Islet of Langerhans (tissue), 1 donor: ENCODE measurements around the gene CACNA1G.

Experiments
- FAIRE-seq: peaks from one replicate; lab custom pipeline; 2011; peaks lifted over from hg19 to GRCh38; lab: Jason Lieb, UNC

Gene CACNA1G

DNA sequence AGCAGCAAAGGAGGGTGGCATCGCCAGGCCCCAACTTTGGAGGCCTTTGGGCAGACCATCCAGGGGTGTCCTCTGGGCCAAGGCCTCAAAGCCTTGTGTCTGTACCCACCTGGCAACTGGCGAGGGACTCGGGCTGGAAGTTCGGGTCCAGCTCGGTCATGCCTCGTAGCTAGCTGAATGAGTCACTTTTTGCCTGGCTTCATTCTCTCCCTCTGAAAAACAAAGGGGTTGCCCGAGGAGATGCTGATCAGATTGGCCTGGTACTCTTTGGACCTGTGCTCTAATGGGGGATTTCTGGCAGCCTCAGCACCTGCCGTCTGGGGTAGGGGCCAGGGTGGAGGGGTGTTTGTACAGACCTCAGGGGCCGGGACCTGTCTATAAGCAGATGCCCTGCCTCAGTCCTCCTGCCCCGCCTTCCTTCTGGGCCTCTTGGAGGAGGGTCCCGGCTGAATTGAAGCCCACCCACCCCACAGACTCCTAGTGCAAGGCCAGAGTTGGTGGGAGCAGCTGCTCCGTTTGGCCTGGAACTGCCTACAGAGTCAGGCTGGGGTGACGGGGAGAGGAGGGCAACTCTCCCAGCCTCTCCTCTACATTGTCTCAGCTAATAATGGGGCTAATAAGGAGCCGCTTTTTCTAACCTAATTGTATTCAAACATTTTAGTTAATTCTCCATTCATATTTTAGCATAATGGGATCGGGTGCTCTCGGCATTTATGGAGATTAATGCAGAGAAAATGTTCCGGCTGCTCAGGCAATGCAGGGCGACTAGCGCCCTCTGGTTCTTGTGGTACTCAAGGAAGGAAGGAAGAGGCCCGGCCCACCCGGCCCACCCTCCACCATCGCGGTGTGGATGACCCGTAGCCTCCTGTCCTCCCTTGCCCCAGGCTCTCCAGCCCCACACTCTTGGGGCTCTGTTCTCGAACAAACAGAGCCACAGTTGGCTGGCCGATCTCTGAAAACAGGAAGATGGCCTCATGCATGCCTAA lies 52.8 kb downstream of the CACNA1G start:
- FAIRE-seq, result no peak

DNA sequence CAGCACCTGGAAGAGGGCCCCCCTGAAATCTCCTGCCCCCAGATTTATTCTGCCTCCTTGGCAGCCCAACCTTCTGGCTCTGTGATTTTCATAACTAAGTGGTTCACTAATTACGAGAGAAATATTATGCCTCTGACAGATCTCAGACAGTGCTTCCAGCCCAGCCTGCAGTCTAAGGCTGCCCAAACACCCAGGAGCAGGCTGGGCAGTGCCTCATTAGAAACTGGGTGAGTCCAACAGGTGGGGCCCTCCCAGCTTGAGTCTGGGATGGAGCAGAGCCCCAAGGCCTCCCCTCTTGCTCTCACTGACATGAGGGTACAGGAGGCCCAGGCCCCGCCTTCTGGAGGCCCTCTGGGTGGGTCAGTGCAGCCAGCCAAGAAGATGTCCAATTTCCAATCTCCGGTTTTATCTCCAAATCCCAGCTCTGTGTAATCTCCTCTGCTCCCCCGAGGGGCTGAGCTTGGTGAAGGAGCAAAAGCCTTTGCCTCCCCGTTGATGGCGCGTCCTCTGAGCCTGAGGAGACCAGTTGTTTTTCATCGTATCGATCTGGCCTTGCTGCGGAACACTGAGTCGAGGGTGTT lies 54.0 kb downstream of the CACNA1G start:
- no peak for FAIRE-seq

GRCh38 chr17:50615828-50616227 lies 55.3 kb downstream of the CACNA1G start:
- FAIRE-seq, result no peak

GRCh38 chr17:50618300-50618699 lies 57.8 kb downstream of the CACNA1G start:
- no peak for FAIRE-seq

DNA sequence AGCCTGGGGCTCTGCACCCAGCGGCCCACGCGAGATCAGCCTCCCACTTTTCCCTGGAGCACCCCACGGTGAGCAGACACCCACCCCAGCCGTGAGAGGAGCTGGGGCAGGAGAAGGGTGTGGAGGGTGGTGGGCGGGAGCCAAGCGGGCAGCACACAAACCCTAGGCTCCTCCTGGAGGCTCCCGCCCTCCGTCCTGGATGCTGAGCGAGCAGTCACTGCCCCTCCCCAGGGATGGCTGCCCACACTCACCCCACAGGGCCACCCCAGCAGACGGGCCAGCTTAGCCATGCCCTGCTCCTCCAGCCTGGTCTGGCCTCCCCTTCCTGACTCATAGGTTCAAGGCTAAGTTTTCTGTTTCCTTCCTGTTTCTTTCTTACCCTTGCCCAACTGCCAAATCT lies 58.4 kb downstream of the CACNA1G start:
- no peak for FAIRE-seq

DNA sequence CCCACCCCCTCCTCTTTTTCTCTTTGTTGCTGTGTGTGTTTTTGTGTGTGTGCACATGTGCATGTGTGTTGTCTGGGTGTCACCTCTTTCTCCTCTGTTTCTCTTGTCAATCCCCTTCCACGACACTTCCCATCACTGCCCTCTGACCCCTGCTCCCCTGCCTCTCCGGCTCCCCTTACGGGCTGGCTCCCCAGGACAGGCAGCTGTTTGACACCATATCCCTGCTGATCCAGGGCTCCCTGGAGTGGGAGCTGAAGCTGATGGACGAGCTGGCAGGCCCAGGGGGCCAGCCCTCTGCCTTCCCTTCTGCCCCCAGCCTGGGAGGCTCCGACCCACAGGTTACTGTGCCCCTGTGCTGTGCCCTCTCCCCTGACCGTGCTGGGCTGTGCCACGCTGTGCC lies 59.0 kb downstream of the CACNA1G start:
- FAIRE-seq, result no peak

DNA sequence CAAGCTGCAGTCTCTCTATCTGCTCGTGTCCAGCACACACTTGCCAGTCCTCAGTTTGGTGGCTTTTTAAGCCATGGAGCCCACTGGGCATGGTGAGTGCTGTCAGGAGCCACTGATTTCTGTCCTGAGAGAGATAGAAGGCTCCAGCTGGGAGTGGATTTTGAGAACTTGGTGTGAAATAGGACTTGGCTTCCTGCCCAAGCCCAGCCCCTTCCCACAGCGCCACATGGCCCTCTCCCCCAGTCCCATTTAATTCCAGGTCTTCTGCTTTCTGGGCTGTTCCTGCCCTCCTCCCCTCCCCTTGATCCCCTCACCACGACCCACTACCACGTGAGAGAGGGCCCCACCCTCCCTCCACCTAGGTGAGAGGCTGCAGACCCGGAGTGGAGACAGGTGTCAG lies 59.7 kb downstream of the CACNA1G start:
- no peak for FAIRE-seq

DNA sequence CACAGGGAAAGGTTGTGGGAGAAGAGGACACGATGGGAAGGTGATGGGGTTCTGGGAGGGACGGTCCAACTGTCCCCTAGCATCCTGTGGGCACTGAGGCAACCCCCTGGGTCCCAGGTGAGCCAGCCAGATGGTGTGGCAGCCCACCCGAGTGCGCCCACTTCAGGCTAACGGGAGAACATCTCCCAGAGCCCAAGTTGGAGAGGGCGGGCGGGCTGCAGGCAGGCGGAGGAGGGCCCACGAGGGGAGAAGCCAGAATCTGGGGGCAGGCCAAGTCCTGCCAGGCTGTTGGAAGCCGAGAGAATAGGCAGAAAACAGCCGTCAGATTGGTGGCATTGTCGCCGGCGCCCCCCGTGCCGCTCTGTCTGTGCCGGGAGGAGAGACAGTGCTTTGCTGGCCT lies 60.3 kb downstream of the CACNA1G start:
- FAIRE-seq, result no peak

DNA sequence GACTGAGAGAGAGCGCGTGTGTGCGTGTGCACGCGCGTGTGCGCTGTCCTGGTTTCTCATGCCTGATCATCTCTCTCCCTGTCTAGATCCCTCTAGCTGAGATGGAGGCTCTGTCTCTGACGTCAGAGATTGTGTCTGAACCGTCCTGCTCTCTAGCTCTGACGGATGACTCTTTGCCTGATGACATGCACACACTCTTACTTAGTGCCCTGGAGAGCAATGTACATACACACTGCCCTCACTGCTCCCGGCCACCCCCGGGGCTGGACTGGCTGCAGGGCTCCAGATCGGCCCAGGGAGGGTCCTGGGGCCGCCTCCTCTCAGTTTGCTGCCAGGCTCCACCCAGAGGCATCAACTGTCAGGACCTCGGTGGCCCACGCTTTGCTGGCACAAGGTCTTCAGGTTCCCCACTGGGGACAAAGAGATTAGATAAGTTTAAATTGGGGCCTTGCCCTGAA lies 61.1 kb downstream of the CACNA1G start:
- FAIRE-seq, result no peak

DNA sequence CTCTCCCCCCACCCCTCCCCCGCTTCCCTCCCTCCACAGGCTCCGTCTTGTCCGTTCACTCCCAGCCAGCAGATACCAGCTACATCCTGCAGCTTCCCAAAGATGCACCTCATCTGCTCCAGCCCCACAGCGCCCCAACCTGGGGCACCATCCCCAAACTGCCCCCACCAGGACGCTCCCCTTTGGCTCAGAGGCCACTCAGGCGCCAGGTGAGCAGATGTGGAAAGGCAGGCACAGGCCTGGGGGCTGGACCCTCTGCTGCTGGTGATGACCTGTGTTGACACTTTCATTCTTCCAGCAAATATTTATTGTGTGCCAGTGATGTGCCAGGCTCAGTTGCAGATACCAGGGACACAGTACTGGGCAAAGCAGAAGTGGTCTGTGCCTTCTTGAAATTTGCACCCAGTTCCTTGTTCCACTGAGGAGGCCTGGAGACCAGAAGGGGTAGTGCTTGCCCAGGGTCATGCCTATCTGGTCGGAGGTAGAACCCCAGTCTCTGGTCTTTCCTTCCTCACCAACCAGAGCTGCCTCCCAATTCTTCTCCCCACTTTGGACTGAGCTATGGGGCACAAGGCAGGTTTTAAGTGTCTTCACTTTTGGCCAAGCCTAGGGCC lies 63.9 kb downstream of the CACNA1G start:
- no peak for FAIRE-seq

- FAIRE-seq, result no peak
Observed at GRCh38 chr17:50625032-50625871, 64.7 kb downstream of the CACNA1G start.

DNA sequence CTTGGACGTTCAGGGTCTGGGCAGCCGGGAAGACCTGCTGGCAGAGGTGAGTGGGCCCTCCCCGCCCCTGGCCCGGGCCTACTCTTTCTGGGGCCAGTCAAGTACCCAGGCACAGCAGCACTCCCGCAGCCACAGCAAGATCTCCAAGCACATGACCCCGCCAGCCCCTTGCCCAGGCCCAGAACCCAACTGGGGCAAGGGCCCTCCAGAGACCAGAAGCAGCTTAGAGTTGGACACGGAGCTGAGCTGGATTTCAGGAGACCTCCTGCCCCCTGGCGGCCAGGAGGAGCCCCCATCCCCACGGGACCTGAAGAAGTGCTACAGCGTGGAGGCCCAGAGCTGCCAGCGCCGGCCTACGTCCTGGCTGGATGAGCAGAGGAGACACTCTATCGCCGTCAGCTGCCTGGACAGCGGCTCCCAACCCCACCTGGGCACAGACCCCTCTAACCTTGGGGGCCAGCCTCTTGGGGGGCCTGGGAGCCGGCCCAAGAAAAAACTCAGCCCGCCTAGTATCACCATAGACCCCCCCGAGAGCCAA lies 65.6 kb downstream of the CACNA1G start:
- no peak for FAIRE-seq

DNA sequence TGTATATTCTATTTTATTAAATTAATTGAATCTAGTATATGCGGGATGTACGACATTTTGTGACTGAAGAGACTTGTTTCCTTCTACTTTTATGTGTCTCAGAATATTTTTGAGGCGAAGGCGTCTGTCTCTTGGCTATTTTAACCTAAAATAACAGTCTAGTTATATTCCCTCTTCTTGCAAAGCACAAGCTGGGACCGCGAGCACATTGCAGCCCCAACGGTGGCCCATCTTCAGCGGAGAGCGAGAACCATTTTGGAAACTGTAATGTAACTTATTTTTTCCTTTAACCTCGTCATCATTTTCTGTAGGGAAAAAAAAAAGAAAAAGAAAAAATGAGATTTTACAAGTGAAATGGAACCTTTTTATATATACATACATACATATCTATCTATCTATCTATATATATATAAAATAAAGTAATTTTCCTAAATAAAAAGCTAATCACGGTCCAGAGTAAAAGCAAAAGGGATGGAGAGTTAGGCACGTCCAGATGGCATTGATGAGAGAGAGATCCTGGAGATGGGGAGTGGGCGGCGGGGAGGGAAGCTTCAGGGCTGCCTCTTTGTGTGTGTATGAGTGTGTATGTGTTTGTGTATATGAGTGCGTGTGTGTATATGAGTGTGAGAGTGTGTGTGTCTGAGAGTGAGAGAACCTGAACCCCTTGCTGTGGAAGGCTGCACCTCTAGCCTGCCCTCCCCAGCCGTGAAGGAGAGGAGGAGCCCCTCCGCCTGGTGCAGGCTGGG lies 66.7 kb downstream of the CACNA1G start:
- FAIRE-seq, result no peak

- no peak for FAIRE-seq
Observed at GRCh38 chr17:50627782-50628601, 67.5 kb downstream of the CACNA1G start.

DNA sequence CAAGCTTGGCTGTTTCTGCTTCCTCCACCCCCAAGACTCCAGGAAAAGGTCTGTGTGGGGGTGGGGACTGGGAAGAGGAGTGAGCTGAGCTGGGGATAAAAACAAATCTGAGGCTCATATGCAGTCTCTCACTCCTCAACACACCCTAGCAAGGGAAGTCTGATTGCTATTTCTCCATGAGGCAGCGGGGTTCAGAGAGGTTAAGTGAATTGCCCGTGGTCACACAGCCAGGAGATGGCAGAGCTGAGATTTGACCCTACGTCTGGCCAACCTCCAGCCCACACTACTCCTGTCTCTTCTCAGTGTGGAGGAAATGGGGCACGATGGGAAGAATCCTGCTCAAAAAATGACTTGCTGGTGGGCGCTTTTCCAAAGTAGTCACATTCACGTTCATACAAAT lies 69.4 kb downstream of the CACNA1G start:
- FAIRE-seq, result no peak

DNA sequence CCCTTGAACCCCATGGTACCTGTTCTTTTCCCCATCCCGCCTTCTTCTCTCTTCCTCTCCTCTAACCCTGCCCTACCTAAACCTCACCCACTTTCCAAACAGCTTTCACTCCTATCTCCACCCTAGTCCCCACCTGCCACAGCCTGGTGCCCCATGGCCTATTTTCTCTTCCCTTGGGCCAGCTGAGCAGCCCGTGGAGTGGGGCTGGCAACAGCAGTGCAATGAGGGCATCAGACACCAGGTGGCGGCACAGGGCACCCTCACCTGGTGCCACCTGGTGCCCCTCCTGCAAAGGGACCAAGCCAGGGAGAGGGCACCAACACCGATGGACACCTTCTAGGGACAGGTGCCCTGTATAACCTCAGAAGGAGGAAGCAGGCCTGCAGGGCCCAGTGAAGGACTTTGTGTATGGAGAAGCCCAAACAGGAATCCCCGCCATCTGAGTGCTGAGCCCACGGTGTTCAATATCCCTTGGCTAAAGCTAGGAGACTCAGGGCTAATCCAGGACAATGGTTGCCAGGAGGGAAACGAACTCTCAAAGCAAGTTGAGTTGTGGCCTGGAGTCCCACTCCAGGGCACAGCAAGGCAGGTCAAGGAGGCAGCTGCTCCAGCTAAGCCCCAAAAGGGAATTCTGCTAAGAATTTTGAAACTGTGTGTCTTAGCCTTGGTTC lies 70.1 kb downstream of the CACNA1G start:
- FAIRE-seq, result no peak

GRCh38 chr17:50631195-50631907 lies 70.8 kb downstream of the CACNA1G start:
- FAIRE-seq, result no peak

- FAIRE-seq, result no peak
Observed at GRCh38 chr17:50631908-50632571, 71.5 kb downstream of the CACNA1G start.

DNA sequence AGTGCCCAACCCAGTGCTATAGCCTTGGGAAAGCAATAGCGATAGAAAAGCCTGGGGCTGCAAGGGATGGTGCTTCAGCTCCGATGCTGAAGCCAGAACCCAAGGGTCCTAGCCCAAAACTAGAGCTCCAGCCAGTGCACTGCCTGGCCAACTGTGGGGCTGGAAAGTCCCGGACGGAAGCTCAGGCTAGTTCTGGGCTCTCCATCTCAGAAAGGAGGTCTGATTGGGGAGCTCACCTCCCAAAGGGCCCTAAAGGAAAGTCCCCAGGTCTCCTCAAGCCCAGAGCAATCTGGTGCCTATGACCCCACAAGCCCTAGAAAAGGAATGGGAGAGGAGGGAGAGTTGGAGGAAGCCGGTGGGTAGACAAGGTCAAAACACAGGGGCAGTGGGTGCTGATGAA lies 72.1 kb downstream of the CACNA1G start:
- FAIRE-seq, result no peak
